Esophagus squamous epithelium (tissue), 5 donors: ENCODE data around the gene TSPAN7. TPM values are rescaled to one million over a fixed set of nuclear protein-coding genes. Genes with fewer than 3 reads are reported as not detected.

Source experiments
- DNase-seq: peaks from one replicate; lab custom pipeline; 2025; lab: John Stamatoyannopoulos, UW
- H3K27ac ChIP-seq, 4 donors: fragments of 200-600 bp; sonication (generic); one replicate each; pipeline ENCODE4 v1.5.1; 2016 to 2019; ENCODE audit warnings: mild to moderate bottlenecking in 1 of 4
- H3K27me3 ChIP-seq, 4 donors: fragments of 200-600 bp; sonication (generic); 1 replicate in 3 of 4; 2 replicates in 1 of 4; pipeline versions ENCODE4 v1.5.1 to v1.6.0; 2017 to 2021; ENCODE audit warnings: antibody characterized with exemption in 1 of 4
- H3K36me3 ChIP-seq, 3 donors: fragments of 200-600 bp; sonication (generic); one replicate each; pipeline ENCODE4 v1.5.1; 2016 to 2019
- H3K4me1 ChIP-seq, 3 donors: fragments of 200-600 bp; sonication (generic); one replicate each; pipeline ENCODE4 v1.5.1; 2017 to 2019
- H3K4me3 ChIP-seq, 4 donors: fragments of 200-600 bp; sonication (generic); 1 replicate in 3 of 4; 2 replicates in 1 of 4; pipeline ENCODE4 v1.5.1; 2016 to 2019; ENCODE audit warnings: mild to moderate bottlenecking in 2 of 4, moderate library complexity in 1 of 4
- H3K9me3 ChIP-seq, 3 donors: fragments of 200-600 bp; sonication (generic); one replicate each; pipeline ENCODE4 v1.5.1; 2016 to 2019
- CTCF ChIP-seq, 6 experiments: fragments of 450-650 bp in 4 of 6; fragments of 200-600 bp in 2 of 6; sonication (generic) in 2 of 6; IDR thresholded peaks; one replicate each; pipeline ENCODE4 v1.5.1; 2016 to 2019; ENCODE audit warnings: antibody characterized with exemption in 6 of 6, mild to moderate bottlenecking in 4 of 6, moderate library complexity in 4 of 6
- POLR2A ChIP-seq, 4 donors: fragments of 450-650 bp; IDR thresholded peaks; one replicate each; pipeline ENCODE4 v1.6.1; 2017; ENCODE audit warnings: antibody characterized with exemption in 4 of 4, mild to moderate bottlenecking in 4 of 4, moderate library complexity in 3 of 4
- WGBS, 2 donors: methylation state at CpG; one replicate each; pipeline ENCODE4 v1.1.5; 2018; 5-methylcytosine and 5-hydroxymethylcytosine counted together
- intact Hi-C: fragments of 100-400 bp; cut with DNase I; formaldehyde crosslinking; loops from one replicate; pipeline ENCODE4 v1.15.0; 2022
- total RNA-seq, 4 donors: library from RNA; depleted of rRNA; stranded (reverse); fragments of >200 nt; gene quantifications; one replicate each; pipeline ENCODE4 v1.1.0, GENCODE V29; 2016
- donor health status: DM: yes; HTN: yes; CAD: no.

Gene TSPAN7
- total RNA-seq, 4 donors from 2014 or later, result 23.9 to 40.0 (median 33.8) TPM

GRCh38 chrX:38612281-38612680 lies 50.9 kb downstream of the TSPAN7 start:
- H3K9me3 ChIP-seq, result no peaks in the 10 kb centered on the region
- TF ChIP-seq POLR2A (IDR thresholded peaks at IDR 0.05), result no peak
- TF ChIP-seq CTCF (IDR thresholded peaks at IDR 0.05), result no peak
- 51 to 94% methylated on average over 4 of the region's 4 CpGs for WGBS, 2 donors
- no peaks in the 10 kb centered on the region for H3K36me3 ChIP-seq
- H3K4me1 ChIP-seq, result no peaks in the 10 kb centered on the region
- intact Hi-C loops, result no loop called here
- H3K4me3 ChIP-seq, result no peak overlapping the region
- no peaks in the 10 kb centered on the region for H3K27me3 ChIP-seq
- H3K27ac ChIP-seq, result no peak overlapping the region
- DNase-seq, result no peak

GRCh38 chrX:38614485-38614884 lies 53.1 kb downstream of the TSPAN7 start:
- TF ChIP-seq POLR2A (IDR thresholded peaks at IDR 0.05) (no peak), CTCF (IDR thresholded peaks at IDR 0.05) (no peak)
- intact Hi-C loops, result no loop called here
- 89% methylated on average over 1 of the region's 2 CpGs; no CpG with 5 or more reads in 1 of the 2 donors for WGBS, 2 donors
- H3K27me3 ChIP-seq, result no peaks in the 10 kb centered on the region
- no peak for DNase-seq
- no peaks in the 10 kb centered on the region for H3K9me3 ChIP-seq
- H3K27ac ChIP-seq, result no peak overlapping the region
- H3K36me3 ChIP-seq, result no peaks in the 10 kb centered on the region
- no peaks in the 10 kb centered on the region for H3K4me1 ChIP-seq
- no peak overlapping the region for H3K4me3 ChIP-seq

GRCh38 chrX:38616904-38617303 lies 55.6 kb downstream of the TSPAN7 start:
- no peak for TF ChIP-seq POLR2A (IDR thresholded peaks at IDR 0.05)
- no peak for TF ChIP-seq CTCF (IDR thresholded peaks at IDR 0.05)
- no peak for DNase-seq
- H3K4me3 ChIP-seq, result no peak overlapping the region
- no peaks in the 10 kb centered on the region for H3K9me3 ChIP-seq
- WGBS, 2 donors, result 55 to 89% methylated on average over 4 to 6 of the region's 6 CpGs
- no peak overlapping the region for H3K27ac ChIP-seq
- no peaks in the 10 kb centered on the region for H3K36me3 ChIP-seq
- no peaks in the 10 kb centered on the region for H3K27me3 ChIP-seq
- intact Hi-C loops, result no loop called here
- no peaks in the 10 kb centered on the region for H3K4me1 ChIP-seq

GRCh38 chrX:38618180-38618579 lies 56.8 kb downstream of the TSPAN7 start:
- TF ChIP-seq POLR2A (IDR thresholded peaks at IDR 0.05) (no peak), CTCF (IDR thresholded peaks at IDR 0.05) (no peak)
- intact Hi-C loops, result no loop called here
- Histone ChIP-seq H3K4me1 (no peaks in the 10 kb centered on the region), H3K4me3 (no peak overlapping the region), H3K27me3 (no peaks in the 10 kb centered on the region), H3K9me3 (no peaks in the 10 kb centered on the region), H3K36me3 (no peaks in the 10 kb centered on the region), H3K27ac (no peak overlapping the region)
- DNase-seq, result no peak
- 43 to 57% methylated on average over 4 to 5 of the region's 5 CpGs for WGBS, 2 donors

- WGBS, 2 donors, result 48% methylated on average over 4 of the region's 4 CpGs; no CpG with 5 or more reads in 1 of the 2 donors
- Histone ChIP-seq H3K27ac (no peak overlapping the region), H3K4me1 (no peaks in the 10 kb centered on the region), H3K27me3 (no peaks in the 10 kb centered on the region), H3K9me3 (no peaks in the 10 kb centered on the region), H3K36me3 (no peaks in the 10 kb centered on the region), H3K4me3 (no peak overlapping the region)
- TF ChIP-seq POLR2A (IDR thresholded peaks at IDR 0.05) (no peak), CTCF (IDR thresholded peaks at IDR 0.05) (no peak)
- DNase-seq, result no peak
- intact Hi-C loops, result no loop called here
Observed at GRCh38 chrX:38620623-38621022, 59.3 kb downstream of the TSPAN7 start.
